ENCODE measurements around the gene MARCHF3.
"Not testable (repeated sequence)": the region's sequence is repeated elsewhere in the genome, so short reads cannot be mapped to it uniquely, and the experiment has no call there.

MARCHF3 gene

DNA sequence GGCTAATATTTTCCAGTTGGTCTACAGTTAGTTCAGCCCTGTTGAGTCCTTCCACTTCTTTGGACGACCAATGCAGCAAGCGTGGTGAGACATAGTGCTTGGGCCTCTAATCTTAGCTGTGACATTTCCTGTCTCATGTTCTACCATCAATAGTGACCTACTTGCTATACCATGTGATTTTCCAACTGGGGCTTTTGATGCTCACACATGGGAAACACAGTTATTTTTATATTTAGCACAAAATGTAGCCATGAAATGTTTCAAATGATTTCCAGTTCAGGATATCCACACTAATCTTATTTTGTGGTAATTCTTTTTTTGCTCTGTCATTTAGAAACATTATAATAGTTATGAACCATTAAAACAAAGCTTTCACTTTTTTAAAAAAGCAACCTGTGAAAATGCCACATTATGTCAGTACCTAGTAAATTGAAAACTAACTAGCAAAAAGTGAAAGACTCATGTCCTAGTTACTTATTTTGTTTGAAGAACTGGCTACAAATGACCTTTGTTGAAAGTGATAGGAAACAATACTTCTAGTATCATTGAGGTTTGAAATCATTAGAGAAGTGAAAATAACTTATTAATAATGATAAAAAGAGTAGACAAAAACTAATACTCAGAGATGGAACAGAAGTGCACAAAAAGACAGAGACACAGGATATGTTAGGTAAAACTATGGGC is 18.3 kb downstream of the MARCHF3 start:
- Mint-ChIP-seq H3K27me3 (no peaks in the 10 kb centered on the region), H3K9me3 (peaks cover 2% of the 10 kb centered on the region), H3K27ac (no peak overlapping the region), H3K4me3 (no peak overlapping the region), H3K4me1 (peaks cover 3% of the 10 kb centered on the region), H3K36me3 (peaks cover 1% of the 10 kb centered on the region)
- CTCF ChIA-PET: interaction anchor here (1.4 kb wide), 1 partner anchor 111 kb away, joined by 3 read pairs; no protein-coding TSS in a partner anchor
- no peak for DNase-seq

DNA sequence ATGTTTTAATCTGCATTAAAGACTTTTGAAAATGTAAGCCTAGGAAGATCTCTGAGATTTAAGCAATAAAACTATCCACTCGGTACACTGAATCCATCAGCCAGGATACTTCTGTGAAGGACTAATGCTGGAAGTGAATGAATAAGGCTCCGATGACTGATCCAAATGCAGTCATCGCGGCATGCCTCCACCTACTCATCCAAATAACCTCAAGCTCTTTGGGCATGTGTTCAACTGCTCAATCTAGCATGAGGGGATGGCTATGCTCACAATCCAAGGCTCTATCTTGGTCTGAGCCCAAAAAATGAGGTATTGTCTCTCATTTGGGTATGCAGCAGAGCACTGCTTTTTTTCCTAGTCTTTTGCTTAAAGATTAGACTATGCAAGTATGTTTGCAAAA is 19.2 kb downstream of the MARCHF3 start:
- no peak for DNase-seq
- Mint-ChIP-seq H3K4me1 (peaks cover 3% of the 10 kb centered on the region), H3K4me3 (no peak overlapping the region), H3K27ac (no peak overlapping the region), H3K9me3 (no peaks in the 10 kb centered on the region), H3K27me3 (no peaks in the 10 kb centered on the region), H3K36me3 (no peaks in the 10 kb centered on the region)
- CTCF ChIA-PET: interaction anchor here (0.7 kb wide), 1 partner anchor 39 kb away, joined by 4 read pairs; no protein-coding TSS in a partner anchor

DNA sequence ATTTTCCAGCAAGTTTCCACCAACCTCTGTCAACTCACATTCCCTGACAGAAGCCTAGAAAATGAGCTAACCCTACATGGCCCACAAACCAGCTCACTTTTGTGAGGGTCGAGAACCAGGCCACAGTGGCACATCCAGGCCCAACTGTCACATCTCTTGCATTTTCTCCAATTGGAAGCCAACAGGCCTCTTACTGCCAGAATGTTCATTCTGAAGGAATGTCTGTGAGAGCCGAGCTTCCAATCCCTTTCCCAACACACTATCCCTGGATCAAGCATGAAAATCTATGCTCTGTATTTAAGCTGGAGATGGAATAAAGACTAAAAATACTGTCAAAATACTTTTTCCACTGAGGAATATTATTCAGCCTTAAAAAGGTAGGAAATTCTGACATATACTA is 20.0 kb downstream of the MARCHF3 start:
- Mint-ChIP-seq H3K4me3 (no peak overlapping the region), H3K9me3 (no peaks in the 10 kb centered on the region), H3K4me1 (peaks cover 3% of the 10 kb centered on the region), H3K36me3 (no peaks in the 10 kb centered on the region), H3K27me3 (no peaks in the 10 kb centered on the region), H3K27ac (no peak overlapping the region)
- CTCF ChIA-PET: interaction anchor here (0.7 kb wide), 1 partner anchor 39 kb away, joined by 4 read pairs; no protein-coding TSS in a partner anchor
- no peak for DNase-seq

DNA sequence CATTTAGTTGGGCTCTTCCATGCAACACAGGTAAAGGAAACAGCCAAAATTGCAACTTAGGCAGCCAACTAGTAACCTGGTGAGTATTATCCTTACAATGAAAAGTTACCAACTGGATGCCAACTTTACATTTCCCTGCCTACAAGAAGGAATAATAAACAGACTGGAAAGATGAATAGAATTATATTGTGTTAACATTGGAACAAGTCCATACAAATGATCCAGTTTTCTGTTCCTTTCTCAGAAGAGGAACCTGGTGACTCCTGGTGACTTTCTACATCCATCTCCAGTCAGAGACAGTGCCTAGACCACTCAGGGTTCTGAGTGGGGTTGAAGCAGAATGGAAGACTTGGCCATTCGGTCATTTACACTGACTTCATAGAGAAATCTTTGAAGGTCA is 20.6 kb downstream of the MARCHF3 start:
- H3K9me3 Mint-ChIP-seq: no peaks in the 10 kb centered on the region
- DNase-seq: no peak
- H3K27ac Mint-ChIP-seq: no peak overlapping the region
- CTCF ChIA-PET: no interaction called here
- no peaks in the 10 kb centered on the region for H3K36me3 Mint-ChIP-seq
- H3K27me3 Mint-ChIP-seq: no peaks in the 10 kb centered on the region
- H3K4me3 Mint-ChIP-seq: no peak overlapping the region
- H3K4me1 Mint-ChIP-seq: peaks cover 3% of the 10 kb centered on the region

DNA sequence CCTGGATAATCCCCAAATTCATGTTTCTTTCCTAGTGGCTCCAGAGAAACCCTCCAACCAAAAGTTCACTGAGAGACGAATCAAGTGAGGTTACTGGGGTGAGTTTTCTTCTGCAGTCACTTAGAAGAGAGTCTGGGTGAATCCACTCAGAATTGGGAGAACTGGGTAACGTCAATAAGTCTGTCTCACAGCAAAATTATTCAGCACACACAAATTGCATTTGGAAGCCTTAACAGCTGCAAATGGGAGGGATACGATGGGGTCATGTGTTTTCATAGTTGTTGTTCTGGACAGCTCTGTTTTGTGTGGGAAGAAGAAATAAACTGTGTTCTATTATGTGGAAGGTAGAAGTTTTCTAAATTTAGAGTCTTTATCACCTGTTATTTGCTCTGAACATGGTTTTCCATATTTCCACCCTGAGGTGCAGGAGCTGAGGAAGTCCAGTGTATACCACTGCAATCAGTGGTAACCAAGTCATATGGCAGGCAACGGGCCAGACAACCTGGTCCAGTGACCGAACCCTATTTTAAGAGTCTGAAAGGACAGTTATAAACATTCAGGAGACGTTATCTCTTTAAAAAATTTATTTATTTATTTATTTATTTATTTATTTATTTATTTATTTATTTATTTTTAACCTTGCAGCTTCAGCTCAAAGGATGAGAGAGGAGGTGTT is 21.9 kb downstream of the MARCHF3 start:
- no peaks in the 10 kb centered on the region for H3K27me3 Mint-ChIP-seq
- no peaks in the 10 kb centered on the region for H3K9me3 Mint-ChIP-seq
- H3K27ac Mint-ChIP-seq: no peak overlapping the region
- H3K4me3 Mint-ChIP-seq: no peak overlapping the region
- DNase-seq: no peak
- peaks cover 3% of the 10 kb centered on the region for H3K4me1 Mint-ChIP-seq
- CTCF ChIA-PET: no interaction called here
- H3K36me3 Mint-ChIP-seq: no peaks in the 10 kb centered on the region

DNA sequence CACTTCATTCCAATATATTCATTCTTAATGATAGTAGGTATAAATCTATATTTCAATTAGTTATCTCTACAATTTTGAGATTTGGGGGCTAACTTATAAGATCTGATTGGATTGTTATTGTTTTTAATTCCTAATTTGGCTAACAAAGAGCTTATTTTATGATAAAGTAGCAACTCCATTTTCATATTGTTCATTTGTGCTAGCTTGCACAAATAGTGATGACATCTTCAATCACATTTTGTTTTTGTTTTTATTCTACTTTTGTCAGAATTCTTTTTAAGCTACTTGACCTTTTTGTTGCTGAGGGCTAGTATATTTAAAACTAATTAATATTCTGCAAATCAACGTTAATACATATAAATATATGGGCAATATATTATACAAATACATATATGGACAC is 22.8 kb downstream of the MARCHF3 start:
- DNase-seq: no peak
- no peaks in the 10 kb centered on the region for H3K27me3 Mint-ChIP-seq
- H3K9me3 Mint-ChIP-seq: no peaks in the 10 kb centered on the region
- H3K4me1 Mint-ChIP-seq: no peaks in the 10 kb centered on the region
- no peaks in the 10 kb centered on the region for H3K36me3 Mint-ChIP-seq
- H3K4me3 Mint-ChIP-seq: no peak overlapping the region
- CTCF ChIA-PET: interaction anchor here (1.0 kb wide), 1 partner anchor 9 kb away, joined by 4 read pairs; no protein-coding TSS in a partner anchor
- no peak overlapping the region for H3K27ac Mint-ChIP-seq

DNA sequence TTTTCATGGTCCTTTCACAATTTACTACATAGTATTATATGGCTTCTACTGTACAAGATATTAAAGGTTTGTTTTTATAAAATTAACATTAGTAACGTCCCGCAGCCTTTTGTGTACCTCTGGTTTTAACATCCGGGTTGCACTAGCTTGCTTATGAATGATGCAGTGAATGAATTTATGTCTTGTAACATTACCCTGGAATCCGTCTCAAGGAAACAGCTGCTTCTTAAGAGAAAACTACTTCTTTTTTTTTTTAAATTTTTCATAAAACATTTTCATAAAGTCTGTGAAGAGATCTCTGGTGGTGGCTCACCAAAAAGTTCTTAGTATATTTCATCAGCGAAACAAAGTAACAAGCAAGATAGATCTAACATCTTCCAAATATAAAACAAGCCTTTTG is 23.6 kb downstream of the MARCHF3 start:
- H3K4me3 Mint-ChIP-seq: no peak overlapping the region
- CTCF ChIA-PET: interaction anchor here (0.6 to 1.1 kb wide), 3 partner anchors 8 to 42 kb away, joined by 3 to 4 read pairs (median 4); no protein-coding TSS in a partner anchor
- no peaks in the 10 kb centered on the region for H3K4me1 Mint-ChIP-seq
- no peak for DNase-seq
- H3K27me3 Mint-ChIP-seq: no peaks in the 10 kb centered on the region
- no peaks in the 10 kb centered on the region for H3K36me3 Mint-ChIP-seq
- no peak overlapping the region for H3K27ac Mint-ChIP-seq
- H3K9me3 Mint-ChIP-seq: no peaks in the 10 kb centered on the region

DNA sequence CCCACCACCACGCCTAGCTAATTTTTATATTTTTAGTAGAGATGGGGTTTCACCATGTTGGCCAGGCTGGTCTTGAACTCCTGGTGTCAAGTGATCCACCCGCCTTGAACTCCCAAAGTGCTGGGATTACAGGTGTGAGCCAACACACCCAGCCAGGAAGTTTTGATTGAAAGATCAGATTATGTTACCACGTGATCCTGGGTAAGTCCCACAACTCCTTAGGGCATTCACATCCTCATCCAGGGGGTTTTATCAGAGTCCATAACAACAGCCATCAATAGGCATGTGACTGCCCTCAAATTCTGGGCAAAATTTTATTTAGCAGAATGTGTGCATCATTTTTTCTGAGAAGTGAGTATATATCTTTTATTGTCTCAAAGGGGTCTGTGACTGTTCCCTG is 25.1 kb downstream of the MARCHF3 start:
- DNase-seq, H3K4me3 Mint-ChIP-seq, H3K27ac Mint-ChIP-seq, H3K36me3 Mint-ChIP-seq, H3K27me3 Mint-ChIP-seq, CTCF ChIA-PET, H3K4me1 Mint-ChIP-seq, H3K9me3 Mint-ChIP-seq: not testable (repeated sequence)

DNA sequence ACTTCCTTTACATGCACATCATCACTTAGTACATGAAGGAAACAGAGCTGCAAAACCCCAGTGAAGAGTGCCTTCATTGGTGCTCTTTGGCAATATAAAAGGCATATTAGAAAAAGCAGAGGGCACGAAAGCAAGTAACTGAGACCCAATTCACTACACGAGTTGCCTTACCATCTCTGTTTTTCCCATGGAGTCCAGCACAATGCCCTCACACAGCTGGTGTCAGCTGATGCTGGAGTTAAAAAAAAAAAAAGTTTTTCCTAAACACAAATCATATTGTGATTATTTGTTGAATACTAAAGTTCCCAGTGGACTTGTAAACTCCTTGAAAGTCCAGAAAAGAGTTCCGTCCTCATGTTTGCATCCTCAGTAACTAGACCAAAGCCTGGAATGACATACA is 25.6 kb downstream of the MARCHF3 start:
- Mint-ChIP-seq H3K4me3 (no peak overlapping the region), H3K9me3 (no peaks in the 10 kb centered on the region), H3K4me1 (no peaks in the 10 kb centered on the region), H3K27me3 (no peaks in the 10 kb centered on the region), H3K36me3 (no peaks in the 10 kb centered on the region), H3K27ac (no peak overlapping the region)
- CTCF ChIA-PET: no interaction called here
- no peak for DNase-seq

DNA sequence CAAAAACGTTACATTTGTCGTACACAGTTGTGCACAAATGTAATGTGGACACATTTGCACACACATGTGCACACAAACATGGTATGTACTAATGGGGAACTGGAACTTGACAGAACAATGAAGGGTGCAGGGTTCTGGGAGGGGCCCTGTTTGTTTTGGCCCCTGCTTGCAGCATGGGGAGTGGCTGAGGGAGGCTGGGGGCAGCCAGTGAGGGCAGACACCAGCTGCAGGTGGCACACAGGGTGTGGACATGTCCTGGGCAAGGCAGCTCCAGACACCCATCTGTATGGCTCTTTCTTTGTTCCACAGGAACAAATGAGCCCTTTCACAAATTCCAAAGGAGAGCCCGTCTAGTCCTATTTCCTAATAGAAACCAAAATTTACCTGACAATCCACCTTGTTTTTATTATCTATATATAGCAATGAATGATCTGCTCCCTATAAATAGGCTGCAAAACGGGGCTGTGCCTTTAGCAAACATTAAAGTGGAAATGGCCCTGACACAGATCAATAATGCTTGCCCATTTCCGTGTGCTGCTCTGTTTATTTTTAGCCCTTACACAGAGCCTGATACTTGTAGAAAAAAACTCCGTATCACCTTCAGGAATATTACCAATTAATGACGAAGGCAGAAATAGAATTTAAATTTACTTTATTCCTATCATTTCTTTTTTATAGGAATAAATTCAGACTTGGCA is 26.4 kb downstream of the MARCHF3 start:
- H3K9me3 Mint-ChIP-seq: no peaks in the 10 kb centered on the region
- no peaks in the 10 kb centered on the region for H3K27me3 Mint-ChIP-seq
- H3K4me3 Mint-ChIP-seq: no peak overlapping the region
- no peak for DNase-seq
- CTCF ChIA-PET: no interaction called here
- H3K4me1 Mint-ChIP-seq: no peaks in the 10 kb centered on the region
- H3K27ac Mint-ChIP-seq: no peak overlapping the region
- no peaks in the 10 kb centered on the region for H3K36me3 Mint-ChIP-seq

DNA sequence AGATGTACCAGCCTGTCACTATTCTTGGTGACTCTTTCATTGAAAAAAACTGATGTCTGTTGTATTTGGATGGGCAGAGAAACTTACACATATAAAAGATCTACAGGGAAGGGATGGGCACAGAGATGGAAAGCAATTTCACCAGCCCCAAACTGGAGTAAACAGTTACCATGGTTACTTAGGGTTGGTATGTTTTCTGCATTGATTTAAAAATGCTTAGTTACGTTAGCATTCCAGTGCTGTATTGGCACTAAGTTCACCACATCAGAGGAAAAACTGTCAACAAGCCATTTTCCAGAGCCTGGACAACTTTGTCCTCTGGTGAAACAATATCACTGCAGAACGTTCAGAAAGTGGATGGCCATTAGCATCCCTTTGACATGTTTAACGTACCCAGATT is 28.0 kb downstream of the MARCHF3 start:
- CTCF ChIA-PET: no interaction called here
- no peak for DNase-seq
- Mint-ChIP-seq H3K4me3 (no peak overlapping the region), H3K27me3 (no peaks in the 10 kb centered on the region), H3K36me3 (no peaks in the 10 kb centered on the region), H3K4me1 (no peaks in the 10 kb centered on the region), H3K9me3 (no peaks in the 10 kb centered on the region), H3K27ac (no peak overlapping the region)

DNA sequence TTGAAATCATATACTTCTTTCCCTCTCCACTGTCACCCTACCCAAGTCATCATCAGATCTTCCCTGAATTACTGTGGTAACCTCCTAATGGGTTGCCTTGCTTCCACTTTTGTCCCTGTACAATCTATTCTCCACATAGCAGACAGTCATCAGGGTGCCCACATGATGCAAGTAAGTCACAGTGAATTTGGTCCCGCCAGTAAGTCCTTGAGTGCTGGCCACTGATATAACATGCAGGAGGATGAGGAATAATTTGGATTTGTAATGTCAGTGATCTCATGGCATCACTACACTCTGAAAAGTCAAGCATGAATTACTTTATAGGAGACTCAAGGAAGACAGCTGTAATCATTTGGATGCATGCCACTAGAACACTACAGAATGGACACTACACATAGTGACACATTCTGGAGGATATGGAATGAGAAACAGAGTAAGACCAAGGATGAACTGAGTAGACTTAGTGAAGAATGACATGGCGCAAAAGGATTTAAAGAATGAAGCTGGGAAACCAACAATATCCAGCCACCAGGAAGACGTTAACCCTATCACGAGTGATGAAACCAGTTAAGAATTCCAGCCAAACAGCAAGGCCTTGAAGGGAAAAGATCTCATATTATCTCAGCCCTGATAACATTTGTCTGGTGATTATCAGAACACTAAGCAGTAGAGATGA is 28.6 kb downstream of the MARCHF3 start:
- H3K36me3 Mint-ChIP-seq: no peaks in the 10 kb centered on the region
- H3K9me3 Mint-ChIP-seq: no peaks in the 10 kb centered on the region
- CTCF ChIA-PET: no interaction called here
- no peak for DNase-seq
- H3K27me3 Mint-ChIP-seq: no peaks in the 10 kb centered on the region
- no peak overlapping the region for H3K27ac Mint-ChIP-seq
- no peaks in the 10 kb centered on the region for H3K4me1 Mint-ChIP-seq
- H3K4me3 Mint-ChIP-seq: no peak overlapping the region

DNA sequence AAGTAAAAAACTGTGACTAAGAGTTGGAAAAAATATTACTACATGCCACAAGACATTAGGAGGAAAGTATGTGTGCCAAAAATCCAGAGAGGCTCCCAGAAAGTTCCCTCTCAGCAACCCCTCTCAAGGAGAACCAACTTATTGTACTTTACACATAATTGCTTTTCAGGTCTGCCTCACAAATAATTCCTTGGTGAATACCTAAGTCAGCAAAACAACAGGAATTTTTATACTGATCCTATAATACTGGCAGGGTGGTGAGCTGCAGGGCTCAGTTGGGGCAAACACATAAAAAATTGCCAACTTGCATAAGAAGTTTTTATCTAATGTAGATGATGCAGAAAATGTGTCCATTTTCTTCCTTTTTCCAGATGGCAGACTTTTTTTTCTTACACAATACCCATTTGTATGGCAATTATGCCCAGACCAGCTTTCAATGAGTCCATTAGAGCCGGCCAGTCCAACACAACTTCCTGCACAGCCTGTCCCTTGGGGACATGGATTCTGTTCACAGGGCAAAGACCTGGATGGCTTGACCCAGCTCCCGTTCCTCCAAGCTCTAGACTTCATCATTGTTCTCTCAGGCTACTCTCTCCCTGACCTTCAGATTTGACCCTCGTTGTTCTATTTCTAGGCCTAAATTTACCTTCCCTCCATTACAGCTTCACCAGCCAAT is 31.3 kb downstream of the MARCHF3 start:
- no peaks in the 10 kb centered on the region for H3K36me3 Mint-ChIP-seq
- no peak overlapping the region for H3K4me3 Mint-ChIP-seq
- H3K27me3 Mint-ChIP-seq: no peaks in the 10 kb centered on the region
- CTCF ChIA-PET: interaction anchor here (1.3 kb wide), 1 partner anchor 8 kb away, joined by 4 read pairs; no protein-coding TSS in a partner anchor
- no peak for DNase-seq
- H3K4me1 Mint-ChIP-seq: no peaks in the 10 kb centered on the region
- H3K9me3 Mint-ChIP-seq: no peaks in the 10 kb centered on the region
- no peak overlapping the region for H3K27ac Mint-ChIP-seq

DNA sequence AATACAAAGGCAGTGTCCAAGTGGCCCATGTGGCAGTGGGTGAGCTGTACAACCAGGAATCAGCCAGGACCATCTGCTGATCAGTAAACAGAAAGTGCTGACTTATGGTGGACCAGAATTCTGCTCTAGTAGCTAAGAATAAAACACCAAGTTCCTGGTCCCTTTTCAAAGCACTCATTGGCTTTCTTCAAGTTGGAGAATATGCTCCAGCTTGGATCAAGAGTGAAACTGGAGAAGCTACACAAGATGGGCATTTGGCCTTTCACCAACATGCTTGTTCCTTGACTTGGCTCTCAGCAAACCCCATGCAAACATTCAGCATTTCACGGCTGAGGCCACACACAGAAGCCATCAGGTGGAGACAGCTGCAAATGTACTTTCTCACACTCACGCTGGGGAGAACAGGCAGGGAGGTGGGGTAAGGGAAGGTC is 32.1 kb downstream of the MARCHF3 start:
- Mint-ChIP-seq H3K4me1 (no peaks in the 10 kb centered on the region), H3K27me3 (no peaks in the 10 kb centered on the region)

More for the DNA sequence above, 32.1 kb downstream of the MARCHF3 start:
- H3K4me3 Mint-ChIP-seq: no peak overlapping the region
- H3K27ac Mint-ChIP-seq: no peak overlapping the region
- H3K9me3 Mint-ChIP-seq: no peaks in the 10 kb centered on the region
- DNase-seq: no peak
- H3K36me3 Mint-ChIP-seq: no peaks in the 10 kb centered on the region
- CTCF ChIA-PET: interaction anchor here (1.3 kb wide), 1 partner anchor 9 kb away, joined by 4 read pairs; no protein-coding TSS in a partner anchor

All from activated naive CD4-positive, alpha-beta T cell treated with anti-CD3 and anti-CD28 coated beads, Interleukin-2, amount 10 ng/mL, durations not matched to agents 7 days and 5 days (primary cell).